A673 (cell line): ENCODE measurements around the gene CYP2R1.

Experiments
- EZH2 ChIP-seq: fragments of 200-600 bp; sonication (generic); IDR thresholded peaks from 2 replicates; pipeline ENCODE4 v1.6.1; 2017; ENCODE audit warnings: borderline replicate concordance, low read depth, mild to moderate bottlenecking, mixed read lengths, antibody characterized with exemption, low read length; ENCODE audit not compliant: poor library complexity, severe bottlenecking
- TF ChIP-seq, protein P1 (sequence below): fragments of 300-800, 200-600 bp; sonication (generic); conservative IDR thresholded peaks from 2 replicates; pipeline ENCODE4 v1.5.1; 2017; ENCODE audit warnings: low read depth, mild to moderate bottlenecking, antibody characterized with exemption, low read length, moderate library complexity, mixed read lengths

DNA sequence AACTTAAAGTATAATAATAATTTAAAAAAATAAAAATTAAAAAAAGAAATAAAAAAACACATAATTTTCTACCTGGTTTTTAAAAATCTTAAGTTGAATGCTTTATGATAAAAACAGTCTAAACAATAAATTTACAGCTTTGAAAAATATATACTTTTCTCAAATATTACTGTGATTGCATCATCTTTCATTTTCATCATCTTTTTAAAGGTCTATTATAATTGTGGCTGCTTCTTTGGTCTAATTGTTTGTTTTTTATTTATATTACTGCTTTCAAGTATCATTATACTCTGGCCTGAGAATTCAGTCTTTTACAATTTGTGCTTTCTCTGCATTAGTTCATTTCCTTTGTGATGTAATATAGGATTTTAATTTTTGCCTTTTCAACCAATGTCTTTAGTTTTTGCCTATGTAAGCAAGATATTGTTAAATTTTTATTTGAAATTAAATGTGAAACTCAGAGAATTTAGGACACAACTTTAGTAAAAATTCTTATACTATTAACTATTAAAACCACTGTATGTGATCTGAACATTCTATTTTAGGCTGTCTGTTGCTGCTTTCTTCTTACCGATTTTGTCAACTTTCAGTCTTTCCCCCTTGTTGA is 7.3 kb downstream of the CYP2R1 start:
- TF ChIP-seq EZH2, result no peak
- TF ChIP-seq, protein P1, sequence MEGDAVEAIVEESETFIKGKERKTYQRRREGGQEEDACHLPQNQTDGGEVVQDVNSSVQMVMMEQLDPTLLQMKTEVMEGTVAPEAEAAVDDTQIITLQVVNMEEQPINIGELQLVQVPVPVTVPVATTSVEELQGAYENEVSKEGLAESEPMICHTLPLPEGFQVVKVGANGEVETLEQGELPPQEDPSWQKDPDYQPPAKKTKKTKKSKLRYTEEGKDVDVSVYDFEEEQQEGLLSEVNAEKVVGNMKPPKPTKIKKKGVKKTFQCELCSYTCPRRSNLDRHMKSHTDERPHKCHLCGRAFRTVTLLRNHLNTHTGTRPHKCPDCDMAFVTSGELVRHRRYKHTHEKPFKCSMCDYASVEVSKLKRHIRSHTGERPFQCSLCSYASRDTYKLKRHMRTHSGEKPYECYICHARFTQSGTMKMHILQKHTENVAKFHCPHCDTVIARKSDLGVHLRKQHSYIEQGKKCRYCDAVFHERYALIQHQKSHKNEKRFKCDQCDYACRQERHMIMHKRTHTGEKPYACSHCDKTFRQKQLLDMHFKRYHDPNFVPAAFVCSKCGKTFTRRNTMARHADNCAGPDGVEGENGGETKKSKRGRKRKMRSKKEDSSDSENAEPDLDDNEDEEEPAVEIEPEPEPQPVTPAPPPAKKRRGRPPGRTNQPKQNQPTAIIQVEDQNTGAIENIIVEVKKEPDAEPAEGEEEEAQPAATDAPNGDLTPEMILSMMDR, result no peak
